Measurements from ENCODE around the gene ATP1A2. TPM values are rescaled to one million over a fixed set of nuclear protein-coding genes. Genes with fewer than 3 reads are reported as not detected.

The ATP1A2 gene
- total and polyA plus RNA-seq, 3 donors from 2014 or later, result 13.2 to 27.9 (median 14.2) TPM

GRCh38 chr1:160070243-160071163 lies 45.1 kb upstream of the ATP1A2 start:
- DNase-seq, result peak; percentile 84
- Histone ChIP-seq H3K4me1 (peaks cover 4% of the 10 kb centered on the region), H3K9me3 (no peaks in the 10 kb centered on the region), H3K4me3 (peak overlapping the region; percentile 38 to 50), H3K27ac (no peak overlapping the region), H3K36me3 (ENCODE audit: low read depth, missing control alignments) (no peaks in the 10 kb centered on the region), H3K27me3 (no peaks in the 10 kb centered on the region)
- no peak for TF ChIP-seq POLR2A (IDR thresholded peaks at IDR 0.05)
- TF ChIP-seq, protein P1, sequence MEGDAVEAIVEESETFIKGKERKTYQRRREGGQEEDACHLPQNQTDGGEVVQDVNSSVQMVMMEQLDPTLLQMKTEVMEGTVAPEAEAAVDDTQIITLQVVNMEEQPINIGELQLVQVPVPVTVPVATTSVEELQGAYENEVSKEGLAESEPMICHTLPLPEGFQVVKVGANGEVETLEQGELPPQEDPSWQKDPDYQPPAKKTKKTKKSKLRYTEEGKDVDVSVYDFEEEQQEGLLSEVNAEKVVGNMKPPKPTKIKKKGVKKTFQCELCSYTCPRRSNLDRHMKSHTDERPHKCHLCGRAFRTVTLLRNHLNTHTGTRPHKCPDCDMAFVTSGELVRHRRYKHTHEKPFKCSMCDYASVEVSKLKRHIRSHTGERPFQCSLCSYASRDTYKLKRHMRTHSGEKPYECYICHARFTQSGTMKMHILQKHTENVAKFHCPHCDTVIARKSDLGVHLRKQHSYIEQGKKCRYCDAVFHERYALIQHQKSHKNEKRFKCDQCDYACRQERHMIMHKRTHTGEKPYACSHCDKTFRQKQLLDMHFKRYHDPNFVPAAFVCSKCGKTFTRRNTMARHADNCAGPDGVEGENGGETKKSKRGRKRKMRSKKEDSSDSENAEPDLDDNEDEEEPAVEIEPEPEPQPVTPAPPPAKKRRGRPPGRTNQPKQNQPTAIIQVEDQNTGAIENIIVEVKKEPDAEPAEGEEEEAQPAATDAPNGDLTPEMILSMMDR (IDR thresholded peaks at IDR 0.05), result no peak
- WGBS, 2 donors, result 1 to 2% methylated on average over 38 to 39 of the region's 46 CpGs
- intact Hi-C loops (cut with DNase I; ENCODE audit: low total_unique reads), result no loop called here

- no peaks in the 10 kb centered on the region for H3K27me3 ChIP-seq
- H3K27ac ChIP-seq, result no peak overlapping the region
- no peak for DNase-seq
- WGBS, 2 donors, result 83 to 85% methylated on average over 5 of the region's 5 CpGs
- H3K36me3 ChIP-seq (ENCODE audit: low read depth, missing control alignments), result no peaks in the 10 kb centered on the region
- no peaks in the 10 kb centered on the region for H3K9me3 ChIP-seq
- H3K4me1 ChIP-seq, result peaks cover 4% of the 10 kb centered on the region
- no peak overlapping the region for H3K4me3 ChIP-seq
- intact Hi-C loops (cut with DNase I; ENCODE audit: low total_unique reads), result no loop called here
- TF ChIP-seq, protein P1 (IDR thresholded peaks at IDR 0.05), result no peak
Observed at GRCh38 chr1:160071289-160071688, 44.3 kb upstream of the ATP1A2 start.

DNA sequence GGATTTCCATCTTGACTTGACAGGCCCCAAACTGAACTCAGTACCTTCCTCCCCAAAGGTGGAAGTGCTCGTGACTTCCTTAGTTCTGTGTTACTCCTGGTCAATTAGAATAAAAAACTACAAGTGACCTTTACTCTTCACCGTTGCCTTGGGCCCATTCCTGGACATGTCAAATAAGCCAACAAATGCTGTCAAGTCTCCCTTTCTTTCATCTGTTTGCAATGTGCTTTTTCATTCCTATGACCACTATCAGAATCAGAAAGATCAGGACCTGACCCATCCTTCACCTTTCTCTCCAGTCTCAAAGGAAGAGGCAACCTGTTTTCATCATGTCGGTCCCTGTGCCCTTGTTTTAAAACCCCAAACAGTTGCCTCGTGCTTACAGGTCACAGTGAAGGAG lies 40.7 kb upstream of the ATP1A2 start:
- 75 to 80% methylated on average over 4 of the region's 4 CpGs for WGBS, 2 donors
- H3K9me3 ChIP-seq, result no peaks in the 10 kb centered on the region
- DNase-seq, result no peak
- H3K27ac ChIP-seq, result no peak overlapping the region
- H3K4me1 ChIP-seq, result peaks cover 4% of the 10 kb centered on the region
- H3K27me3 ChIP-seq, result no peaks in the 10 kb centered on the region
- no peaks in the 10 kb centered on the region for H3K36me3 ChIP-seq (ENCODE audit: low read depth, missing control alignments)
- no peak for TF ChIP-seq POLR2A (IDR thresholded peaks at IDR 0.05)
- intact Hi-C loops (cut with DNase I; ENCODE audit: low total_unique reads), result no loop called here
- H3K4me3 ChIP-seq, result no peak overlapping the region

- Histone ChIP-seq H3K36me3 (ENCODE audit: low read depth, missing control alignments) (no peaks in the 10 kb centered on the region), H3K4me1 (no peaks in the 10 kb centered on the region), H3K9me3 (no peaks in the 10 kb centered on the region), H3K27ac (no peak overlapping the region), H3K27me3 (no peaks in the 10 kb centered on the region), H3K4me3 (no peak overlapping the region)
- intact Hi-C loops (cut with DNase I; ENCODE audit: low total_unique reads), result no loop called here
- DNase-seq, result no peak
- 57 to 69% methylated on average over 2 of the region's 2 CpGs for WGBS, 2 donors
- TF ChIP-seq, protein P1 (IDR thresholded peaks at IDR 0.05), result no peak
- TF ChIP-seq POLR2A (IDR thresholded peaks at IDR 0.05), result no peak
Observed at GRCh38 chr1:160075836-160076235, 39.7 kb upstream of the ATP1A2 start.

DNA sequence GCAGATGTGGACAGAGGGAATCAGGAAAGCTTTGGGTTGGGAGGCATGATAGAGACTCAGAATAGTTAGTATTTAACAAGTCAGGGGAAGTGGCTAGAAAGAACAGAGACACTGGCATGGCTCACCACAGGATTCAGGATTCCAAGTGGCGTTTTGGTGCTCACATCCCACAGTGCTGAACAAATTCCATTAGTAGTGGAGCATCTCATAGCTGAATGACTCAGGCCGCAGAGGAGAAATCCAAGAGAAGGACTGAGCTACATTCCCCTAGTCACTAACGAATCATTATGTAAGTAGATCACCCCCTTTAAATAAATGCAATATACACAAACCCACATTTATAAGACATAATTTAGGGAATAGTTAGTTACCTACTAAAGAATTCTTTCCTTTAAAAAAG lies 39.3 kb upstream of the ATP1A2 start:
- Histone ChIP-seq H3K27me3 (no peaks in the 10 kb centered on the region), H3K27ac (no peak overlapping the region), H3K9me3 (no peaks in the 10 kb centered on the region), H3K36me3 (ENCODE audit: low read depth, missing control alignments) (no peaks in the 10 kb centered on the region), H3K4me3 (no peak overlapping the region), H3K4me1 (no peaks in the 10 kb centered on the region)
- WGBS, 2 donors, result 83 to 91% methylated on average over 3 of the region's 3 CpGs
- intact Hi-C loops (cut with DNase I; ENCODE audit: low total_unique reads), result no loop called here
- TF ChIP-seq, protein P1 (IDR thresholded peaks at IDR 0.05), result no peak
- DNase-seq, result no peak
